GM19043 (cell line): Measurements from ENCODE around the gene CDNF.
"Not testable (repeated sequence)": the region's sequence is repeated elsewhere in the genome, so short reads cannot be mapped to it uniquely, and the experiment has no call there.

Source experiments
- ATAC-seq: cut with Tn5 transposase; IDR thresholded peaks from one replicate; pipeline ENCODE4 v1.9.1; 2021; ENCODE audit warnings: low read depth; ENCODE audit not compliant: unreplicated experiment

The CDNF gene

GRCh38 chr10:14837757-14838581, at the start of gene CDNF, which contains the start of the genes HSPA14 and MSANTD7:
CDNF (minus strand) TSS chr10:14838037; CDS start chr10:14837946, 91 bp downstream.
HSPA14 (plus strand) TSS chr10:14838306; CDS start chr10:14838403, 97 bp downstream.
MSANTD7 (plus strand) TSS chr10:14838306; CDS start chr10:14842285, 3,979 bp downstream.
- ATAC-seq: peak; percentile 92

- ATAC-seq: no peak
These were observed 46.2 kb upstream of the CDNF start for GRCh38 chr10:14884082-14884481.

- no peak for ATAC-seq
These were observed 42.4 kb upstream of the CDNF start for GRCh38 chr10:14880229-14880628.

GRCh38 chr10:14879928-14880193, 42.0 kb upstream of the CDNF start:
- ATAC-seq: no peak

GRCh38 chr10:14879124-14879927, 41.5 kb upstream of the CDNF start:
- ATAC-seq: peak; percentile 12

GRCh38 chr10:14878266-14879123, 40.7 kb upstream of the CDNF start, which contains the start of gene SUV39H2:
SUV39H2 (plus strand) TSS chr10:14878866; CDS start chr10:14878889, 23 bp downstream.
- peak; percentile 90 for ATAC-seq

- no peak for ATAC-seq
These were observed 38.9 kb upstream of the CDNF start for GRCh38 chr10:14876764-14877163.

- no peak for ATAC-seq
These were observed 38.1 kb upstream of the CDNF start for GRCh38 chr10:14875941-14876340.

GRCh38 chr10:14873090-14873760, 35.4 kb upstream of the CDNF start:
- peak; percentile 44 for ATAC-seq

- not testable (repeated sequence) for ATAC-seq
These were observed 27.0 kb upstream of the CDNF start for GRCh38 chr10:14864871-14865270.

- ATAC-seq: not testable (repeated sequence)
These were observed 26.6 kb upstream of the CDNF start for GRCh38 chr10:14864466-14864865.

- no peak for ATAC-seq
These were observed 23.0 kb upstream of the CDNF start for GRCh38 chr10:14860791-14861190.

GRCh38 chr10:14859775-14860174, 21.9 kb upstream of the CDNF start:
- no peak for ATAC-seq

GRCh38 chr10:14859043-14859442, 21.2 kb upstream of the CDNF start:
- ATAC-seq: no peak

- no peak for ATAC-seq
These were observed 20.6 kb upstream of the CDNF start for GRCh38 chr10:14858338-14858960.

GRCh38 chr10:14855453-14855852, 17.6 kb upstream of the CDNF start:
- ATAC-seq: no peak

- no peak for ATAC-seq
These were observed 14.4 kb upstream of the CDNF start for GRCh38 chr10:14852236-14852635.

GRCh38 chr10:14844948-14845347, 7.1 kb upstream of the CDNF start:
- ATAC-seq: no peak

GRCh38 chr10:14843327-14843988, 5.6 kb upstream of the CDNF start:
- no peak for ATAC-seq
